ENCODE measurements around the gene SMCO1. TPM values are rescaled to one million over a fixed set of nuclear protein-coding genes. Genes with fewer than 3 reads are reported as not detected.
"Not testable (repeated sequence)": the region's sequence is repeated elsewhere in the genome, so short reads cannot be mapped to it uniquely, and the experiment has no call there.

The SMCO1 gene
- total RNA-seq, 3 donors from 2014 or later, result not detected

- Mint-ChIP-seq H3K9me3 (no peaks in the 10 kb centered on the region), H3K36me3 (ENCODE audit: insufficient read depth) (no peaks in the 10 kb centered on the region), H3K4me1 (ENCODE audit: low read depth) (no peaks in the 10 kb centered on the region), H3K27me3 (ENCODE audit: low read depth) (no peaks in the 10 kb centered on the region), H3K4me3 (no peak overlapping the region)
- DNase-seq, result no peak
- no peak for ATAC-seq
These were observed 26.7 kb upstream of the SMCO1 start for GRCh38 chr3:196541684-196542445.

DNA sequence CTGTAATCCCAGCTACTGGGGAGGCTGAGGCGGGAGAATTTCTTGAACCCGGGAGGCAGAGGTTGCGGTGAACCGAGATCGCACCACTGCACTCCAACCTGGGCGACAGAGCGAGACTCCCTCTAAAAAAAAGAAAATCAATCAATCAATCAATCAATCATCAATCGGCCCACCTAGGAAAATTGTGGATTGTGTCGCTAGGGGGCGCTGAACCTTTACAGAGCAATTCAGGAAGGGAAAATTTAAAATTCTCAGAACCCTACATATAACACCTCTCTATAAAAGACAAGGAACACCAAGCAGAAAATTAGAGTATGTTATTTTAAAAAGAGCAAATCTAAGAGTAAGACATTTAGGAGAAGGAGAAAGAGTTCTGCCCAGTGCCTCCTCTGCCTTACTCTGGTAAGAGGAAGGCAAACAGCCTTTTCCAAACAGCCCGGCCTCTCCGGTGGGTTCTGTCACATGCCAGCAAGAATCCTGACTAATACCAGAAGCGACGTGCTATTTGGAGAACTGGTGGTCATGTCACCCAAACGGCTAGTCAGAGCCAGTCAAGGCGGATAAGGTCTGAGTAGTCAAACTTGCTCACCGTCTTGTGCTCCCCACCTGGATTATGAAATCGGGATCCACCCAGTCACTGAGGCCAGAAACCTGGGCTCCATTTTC, 22.3 kb upstream of the SMCO1 start:
- H3K9me3 Mint-ChIP-seq, result no peaks in the 10 kb centered on the region
- H3K4me1 Mint-ChIP-seq (ENCODE audit: low read depth), result no peaks in the 10 kb centered on the region
- no peaks in the 10 kb centered on the region for H3K36me3 Mint-ChIP-seq (ENCODE audit: insufficient read depth)
- no peak overlapping the region for H3K4me3 Mint-ChIP-seq
- H3K27me3 Mint-ChIP-seq (ENCODE audit: low read depth), result no peaks in the 10 kb centered on the region
- ATAC-seq (no peak), DNase-seq (peak; percentile 70)

DNA sequence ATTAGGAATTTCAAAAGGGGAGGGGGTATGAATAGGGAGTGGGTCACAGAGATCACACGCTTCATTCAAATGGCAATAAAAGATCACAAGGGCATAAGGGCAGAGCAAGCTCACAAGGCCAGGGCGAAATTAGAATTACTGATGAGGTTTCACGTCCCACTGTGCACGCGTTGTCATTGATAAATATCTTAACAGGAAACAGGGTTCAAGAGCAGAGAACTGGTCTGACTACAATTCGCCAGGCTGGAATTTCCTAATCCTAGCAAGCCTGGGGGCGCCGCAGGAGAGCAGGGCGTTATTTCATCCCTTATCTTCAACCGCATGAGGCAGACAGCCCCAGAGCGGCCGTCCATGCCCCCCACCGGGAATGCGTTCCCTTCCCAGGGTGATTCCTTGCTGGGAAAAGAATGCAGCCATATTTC, 18.1 kb upstream of the SMCO1 start:
- H3K27me3 Mint-ChIP-seq (ENCODE audit: low read depth), result peaks cover 3% of the 10 kb centered on the region
- DNase-seq (no peak), ATAC-seq (no peak)
- no peaks in the 10 kb centered on the region for H3K9me3 Mint-ChIP-seq
- no peak overlapping the region for H3K4me3 Mint-ChIP-seq
- no peaks in the 10 kb centered on the region for H3K4me1 Mint-ChIP-seq (ENCODE audit: low read depth)
- H3K36me3 Mint-ChIP-seq (ENCODE audit: insufficient read depth), result no peaks in the 10 kb centered on the region

- Mint-ChIP-seq H3K4me3 (no peak overlapping the region), H3K36me3 (ENCODE audit: insufficient read depth) (no peaks in the 10 kb centered on the region), H3K27me3 (ENCODE audit: low read depth) (peaks cover 3% of the 10 kb centered on the region), H3K9me3 (no peaks in the 10 kb centered on the region), H3K4me1 (ENCODE audit: low read depth) (peaks cover 4% of the 10 kb centered on the region)
- no peak for ATAC-seq
- DNase-seq, result no peak
These were observed 16.3 kb upstream of the SMCO1 start for GRCh38 chr3:196531418-196531817.

DNA sequence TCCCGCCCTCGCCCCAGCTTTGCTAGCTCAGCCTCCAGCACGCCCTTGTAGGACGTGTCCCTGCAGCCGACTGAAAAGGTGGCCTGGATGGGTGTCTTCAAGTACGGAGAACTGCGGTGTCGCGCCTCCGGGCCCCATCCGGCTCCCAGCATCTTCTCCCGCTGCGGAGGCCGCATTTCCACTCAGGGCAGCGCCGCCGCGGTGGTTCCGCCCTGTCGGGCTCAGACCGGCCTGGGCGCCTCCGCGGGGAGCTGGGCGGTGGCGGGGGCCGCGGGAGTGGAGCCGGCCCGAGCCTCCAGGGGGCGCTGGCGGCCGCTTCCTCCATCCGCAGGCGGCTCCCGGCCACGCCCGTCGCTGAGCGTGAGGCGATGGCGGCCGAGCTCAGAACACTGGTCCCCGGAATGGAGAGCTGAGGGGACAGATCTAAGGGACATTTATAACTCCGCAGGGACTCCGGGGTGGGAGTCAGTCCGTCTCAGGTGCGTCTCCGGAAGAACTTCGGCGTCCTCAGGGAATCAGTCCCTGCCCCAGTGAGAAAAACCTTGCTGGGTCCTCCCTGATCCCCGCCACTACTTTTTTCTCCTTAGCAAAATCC, 13.6 kb upstream of the SMCO1 start:
- ATAC-seq (peak; percentile 99), DNase-seq (peak; percentile 73)
- no peaks in the 10 kb centered on the region for H3K9me3 Mint-ChIP-seq

DNA sequence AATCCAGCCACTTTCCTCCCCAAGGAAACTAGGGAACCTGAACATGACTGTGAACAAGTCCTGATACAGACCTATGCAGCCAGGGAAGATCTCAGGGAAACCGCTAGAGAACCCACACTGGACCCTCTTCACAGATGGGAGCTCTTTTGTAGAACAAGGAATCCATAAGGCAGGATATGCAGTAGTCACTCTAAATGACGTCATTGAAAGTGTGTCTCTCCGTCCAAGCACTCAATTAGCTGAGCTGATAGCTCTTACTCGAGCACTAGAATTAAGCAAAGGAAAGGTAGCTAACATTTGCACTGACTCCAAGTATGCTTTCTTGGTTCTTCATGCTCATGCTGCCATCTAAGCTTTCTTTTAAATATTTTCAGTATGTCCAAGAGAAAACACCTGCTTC, 10.0 kb upstream of the SMCO1 start:
- Mint-ChIP-seq H3K36me3 (ENCODE audit: insufficient read depth) (peaks cover 2% of the 10 kb centered on the region), H3K4me1 (ENCODE audit: low read depth) (peaks cover 4% of the 10 kb centered on the region), H3K4me3 (no peak overlapping the region), H3K9me3 (peaks cover 20% of the 10 kb centered on the region), H3K27me3 (ENCODE audit: low read depth) (no peaks in the 10 kb centered on the region)
- ATAC-seq (no peak), DNase-seq (no peak)

More for the DNA sequence above, 13.6 kb upstream of the SMCO1 start:
- no peaks in the 10 kb centered on the region for H3K36me3 Mint-ChIP-seq (ENCODE audit: insufficient read depth)
- peak overlapping the region; percentile 71 for H3K4me3 Mint-ChIP-seq
- peaks cover 3% of the 10 kb centered on the region for H3K27me3 Mint-ChIP-seq (ENCODE audit: low read depth)
- H3K4me1 Mint-ChIP-seq (ENCODE audit: low read depth), result peaks cover 4% of the 10 kb centered on the region

DNA sequence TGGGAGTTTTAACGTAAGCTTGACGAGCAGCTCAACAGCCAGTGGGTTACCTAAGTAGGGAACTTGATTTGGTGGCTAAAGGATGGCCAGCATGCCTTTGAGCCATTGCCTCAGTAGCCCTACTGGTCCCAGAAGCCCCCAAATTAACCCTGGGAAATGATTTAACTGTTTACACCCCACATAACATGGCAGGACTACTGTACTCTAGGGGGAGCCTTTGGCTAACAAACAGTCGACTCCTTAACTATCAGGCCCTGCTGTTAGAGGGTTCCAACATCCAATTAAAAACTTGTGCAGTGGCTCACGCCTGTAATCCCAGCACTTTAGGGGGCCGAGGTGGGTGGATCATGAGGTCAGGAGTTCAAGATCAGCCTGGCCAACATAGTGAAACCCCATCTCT, 9.4 kb upstream of the SMCO1 start:
- ATAC-seq, result no peak
- no peak overlapping the region for H3K4me3 Mint-ChIP-seq
- peaks cover 4% of the 10 kb centered on the region for H3K4me1 Mint-ChIP-seq (ENCODE audit: low read depth)
- DNase-seq, result no peak
- H3K9me3 Mint-ChIP-seq, result peaks cover 26% of the 10 kb centered on the region
- no peaks in the 10 kb centered on the region for H3K27me3 Mint-ChIP-seq (ENCODE audit: low read depth)
- H3K36me3 Mint-ChIP-seq (ENCODE audit: insufficient read depth), result peaks cover 2% of the 10 kb centered on the region

DNA sequence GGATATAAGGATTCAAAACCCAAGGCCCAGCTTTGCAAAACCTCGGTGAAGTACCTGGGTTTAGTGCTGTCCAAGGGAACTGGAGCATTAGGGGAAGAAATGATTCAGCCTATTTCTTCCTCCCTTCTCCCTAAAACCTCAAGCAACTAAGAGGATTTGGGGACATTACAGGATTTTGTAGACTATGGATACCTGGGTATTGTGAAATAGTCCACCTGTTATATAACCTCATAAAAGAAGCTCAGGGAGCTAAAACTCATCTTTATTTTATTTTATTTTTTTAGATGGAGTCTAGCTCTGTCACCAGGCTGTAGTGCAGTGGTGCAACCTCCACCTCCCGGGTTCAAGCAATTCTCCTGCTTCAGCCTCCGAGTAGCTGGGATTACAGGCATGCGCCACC, 8.7 kb upstream of the SMCO1 start:
- Mint-ChIP-seq H3K4me1 (ENCODE audit: low read depth) (peaks cover 4% of the 10 kb centered on the region), H3K4me3 (no peak overlapping the region), H3K9me3 (peaks cover 33% of the 10 kb centered on the region), H3K27me3 (ENCODE audit: low read depth) (no peaks in the 10 kb centered on the region), H3K36me3 (ENCODE audit: insufficient read depth) (peaks cover 2% of the 10 kb centered on the region)
- DNase-seq, result no peak
- no peak for ATAC-seq

- not testable (repeated sequence) for ATAC-seq; H3K27me3 Mint-ChIP-seq (ENCODE audit: low read depth); H3K36me3 Mint-ChIP-seq (ENCODE audit: insufficient read depth); DNase-seq; H3K4me3 Mint-ChIP-seq; H3K4me1 Mint-ChIP-seq (ENCODE audit: low read depth)
- peaks cover 36% of the 10 kb centered on the region for H3K9me3 Mint-ChIP-seq
These were observed 6.1 kb upstream of the SMCO1 start for GRCh38 chr3:196521291-196521690.

- H3K4me1 Mint-ChIP-seq (ENCODE audit: low read depth), result no peaks in the 10 kb centered on the region
- no peak for ATAC-seq
- DNase-seq, result no peak
- H3K36me3 Mint-ChIP-seq (ENCODE audit: insufficient read depth), result peaks cover 2% of the 10 kb centered on the region
- H3K4me3 Mint-ChIP-seq, result no peak overlapping the region
- H3K27me3 Mint-ChIP-seq (ENCODE audit: low read depth), result no peaks in the 10 kb centered on the region
- H3K9me3 Mint-ChIP-seq, result peaks cover 36% of the 10 kb centered on the region
These were observed 4.6 kb upstream of the SMCO1 start for GRCh38 chr3:196519718-196520082.

- Mint-ChIP-seq H3K9me3 (peaks cover 36% of the 10 kb centered on the region), H3K36me3 (ENCODE audit: insufficient read depth) (peaks cover 2% of the 10 kb centered on the region), H3K4me3 (no peak overlapping the region), H3K4me1 (ENCODE audit: low read depth) (no peaks in the 10 kb centered on the region), H3K27me3 (ENCODE audit: low read depth) (no peaks in the 10 kb centered on the region)
- peak; percentile 43 to 63 for ATAC-seq
- DNase-seq, result peak; percentile 58
These were observed 4.0 kb upstream of the SMCO1 start for GRCh38 chr3:196518966-196519717.

DNA sequence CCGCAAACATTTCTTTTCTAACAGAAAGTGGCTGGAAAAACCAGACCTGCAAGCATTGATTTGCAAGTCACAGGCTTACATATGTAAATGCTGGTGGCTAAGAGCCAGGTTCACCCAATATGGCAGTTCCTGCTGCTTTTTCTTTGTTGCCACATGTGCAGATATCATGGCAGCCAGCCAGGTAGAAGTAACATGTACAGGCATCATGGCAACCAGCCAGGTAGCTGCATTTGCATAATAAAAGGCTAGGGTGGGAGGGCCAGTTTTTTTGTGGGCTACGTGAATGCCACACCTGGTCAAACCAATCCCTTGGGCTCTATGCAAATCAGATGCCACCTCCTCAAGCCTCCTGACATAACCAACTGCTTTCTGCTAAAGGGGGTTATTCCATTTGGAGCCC, 2.8 kb upstream of the SMCO1 start:
- Mint-ChIP-seq H3K9me3 (peaks cover 36% of the 10 kb centered on the region), H3K4me1 (ENCODE audit: low read depth) (no peaks in the 10 kb centered on the region), H3K4me3 (no peak overlapping the region), H3K27me3 (ENCODE audit: low read depth) (no peaks in the 10 kb centered on the region), H3K36me3 (ENCODE audit: insufficient read depth) (peaks cover 2% of the 10 kb centered on the region)
- DNase-seq (no peak), ATAC-seq (no peak)

DNA sequence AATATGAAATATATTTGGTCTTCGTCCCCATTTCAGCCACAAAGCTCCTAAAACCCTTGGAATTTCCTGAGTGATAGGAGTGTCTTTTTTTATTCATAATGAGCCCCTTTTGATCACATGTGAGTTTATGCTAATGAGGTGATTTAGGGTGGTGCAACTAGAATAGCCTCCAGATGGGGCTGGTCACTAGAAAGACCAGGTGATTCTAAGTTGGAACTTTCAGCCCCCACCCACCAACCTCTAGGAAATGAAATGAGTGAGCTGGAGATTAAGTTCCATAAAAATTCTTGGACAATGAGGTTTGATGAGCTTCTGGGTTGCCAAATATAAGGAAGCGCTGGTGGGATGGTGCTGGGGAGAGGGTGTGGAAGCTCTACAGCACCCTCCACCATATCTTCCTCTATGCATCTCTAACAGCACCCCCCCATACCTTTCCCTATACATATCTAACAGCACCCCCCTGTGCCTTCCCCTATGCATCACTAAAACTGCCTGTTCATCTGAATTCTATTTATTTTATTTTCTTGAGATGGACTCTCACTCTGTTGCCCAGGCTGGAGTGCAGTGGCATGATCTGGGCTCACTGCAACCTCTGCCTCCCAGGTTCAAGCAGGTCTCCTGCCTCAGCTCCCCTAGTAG, 2.1 kb upstream of the SMCO1 start:
- Mint-ChIP-seq H3K27me3 (ENCODE audit: low read depth) (no peaks in the 10 kb centered on the region), H3K36me3 (ENCODE audit: insufficient read depth) (peaks cover 2% of the 10 kb centered on the region), H3K4me1 (ENCODE audit: low read depth) (no peaks in the 10 kb centered on the region), H3K9me3 (peaks cover 33% of the 10 kb centered on the region), H3K4me3 (no peak overlapping the region)
- DNase-seq, result no peak
- no peak for ATAC-seq

DNA sequence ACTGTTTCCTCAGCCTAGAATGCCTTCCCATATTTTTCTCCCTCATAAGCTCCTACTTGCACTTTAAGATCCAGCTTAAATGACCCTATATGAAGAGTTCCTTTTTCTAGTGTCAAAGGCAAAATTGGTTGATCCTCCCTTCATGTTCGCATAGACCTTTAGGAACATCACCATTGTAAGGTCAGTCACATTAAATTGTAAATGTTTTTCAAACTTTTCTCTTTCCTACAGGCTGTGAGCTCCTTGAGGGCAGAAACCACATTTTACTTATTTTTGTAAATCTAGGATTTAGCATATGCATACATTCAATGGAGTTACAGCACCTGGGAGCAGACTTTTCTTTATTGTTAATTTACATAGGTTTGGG, 813 bp downstream of the SMCO1 start:
- H3K9me3 Mint-ChIP-seq, result peaks cover 8% of the 10 kb centered on the region
- no peak for DNase-seq
- no peaks in the 10 kb centered on the region for H3K27me3 Mint-ChIP-seq (ENCODE audit: low read depth)
- no peak overlapping the region for H3K4me3 Mint-ChIP-seq
- ATAC-seq, result no peak
- no peaks in the 10 kb centered on the region for H3K4me1 Mint-ChIP-seq (ENCODE audit: low read depth)
- no peaks in the 10 kb centered on the region for H3K36me3 Mint-ChIP-seq (ENCODE audit: insufficient read depth)

Data from activated T-cell treated with anti-CD3 and anti-CD28 coated beads, Interleukin-2, amount 50 U/mL, for 4 hours (primary cell).